Fibroblast of skin of right quadriceps (primary cell): ENCODE results near the gene AHDC1.
"Not testable (repeated sequence)": the region's sequence is repeated elsewhere in the genome, so short reads cannot be mapped to it uniquely, and the experiment has no call there.

Experiments used
- DNase-seq: peaks from one replicate; pipeline ENCODE4 v3.0.0-alpha.2; 2013

Gene AHDC1

DNA sequence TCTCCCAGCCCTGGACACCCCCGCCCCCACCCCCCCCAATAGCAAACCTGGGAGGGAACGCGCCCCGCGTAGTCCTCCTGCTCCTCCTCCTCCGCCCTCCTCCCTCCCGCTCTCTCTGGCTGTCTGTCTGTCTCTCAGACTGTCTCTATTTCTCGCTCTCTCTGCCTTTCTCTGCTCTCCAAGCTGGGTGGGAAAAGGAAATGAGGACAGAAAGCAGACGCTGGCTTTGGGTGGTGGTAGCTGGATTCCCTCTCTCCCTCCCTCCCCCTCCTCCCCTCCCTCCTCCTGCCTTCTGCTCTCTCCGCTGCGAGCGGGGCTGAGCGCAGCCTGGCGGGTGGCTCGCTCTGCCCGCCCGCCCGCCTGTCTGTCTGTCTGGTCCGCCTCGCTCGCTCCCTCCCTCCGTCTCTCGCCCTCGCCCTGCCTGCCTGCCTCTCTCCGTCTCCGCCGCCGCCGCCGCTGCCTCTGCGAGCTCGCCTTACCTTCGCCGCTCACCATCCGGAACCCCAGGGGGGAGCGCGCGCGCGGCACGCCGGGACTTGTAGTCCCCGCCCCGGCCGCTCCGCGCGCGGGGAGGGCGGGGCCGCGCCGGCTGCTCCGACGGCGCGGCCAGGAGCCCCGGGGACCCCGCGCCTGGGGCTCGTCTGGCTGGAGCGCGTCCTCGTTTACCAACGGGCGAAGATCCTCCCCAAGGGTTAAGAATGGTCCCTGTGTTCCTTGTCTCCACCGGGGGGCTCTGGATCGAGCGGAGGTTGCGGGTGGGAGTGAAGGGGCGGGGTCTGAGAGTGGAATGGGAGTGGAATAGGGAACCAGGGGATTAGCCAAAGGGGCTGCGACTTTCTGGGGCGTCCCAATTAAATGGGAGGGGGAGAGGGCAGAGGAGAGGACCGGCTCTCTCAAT lies at the start of gene AHDC1:
AHDC1 (minus strand) TSS at position 464 of the 898 bp plus-strand sequence. CDS start 52,029 bp downstream, outside the sequence.
- peak; percentile 91 for DNase-seq

GRCh38 chr1:27652111-27652864 lies 48.3 kb upstream of the AHDC1 start:
- no peak for DNase-seq

- peak; percentile 81 for DNase-seq
These were observed 46.7 kb upstream of the AHDC1 start for GRCh38 chr1:27650539-27651175.

GRCh38 chr1:27650171-27650538 lies 46.2 kb upstream of the AHDC1 start:
- DNase-seq: no peak

- no peak for DNase-seq
These were observed 45.3 kb upstream of the AHDC1 start for GRCh38 chr1:27649306-27649635.

- DNase-seq: no peak
These were observed 44.8 kb upstream of the AHDC1 start for GRCh38 chr1:27648602-27649305.

DNA sequence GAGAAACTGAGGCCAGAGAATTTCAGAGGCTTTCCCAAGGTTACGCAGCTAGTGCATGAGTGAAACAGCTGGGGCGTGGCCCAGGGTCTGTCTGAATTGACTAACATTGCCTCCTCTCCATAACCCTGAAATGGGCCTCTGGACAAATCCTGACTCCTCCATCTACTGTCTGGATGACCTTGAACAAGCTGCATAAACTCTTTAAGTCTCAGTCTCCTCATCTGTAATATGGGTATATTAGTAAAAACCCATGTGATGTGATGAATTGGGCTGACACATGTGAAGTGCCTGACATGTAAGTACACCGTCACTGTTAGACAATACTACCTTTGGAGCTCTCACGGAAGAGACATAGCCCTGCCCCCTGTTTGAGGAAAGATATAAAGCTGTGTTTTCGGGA lies 43.4 kb upstream of the AHDC1 start:
- no peak for DNase-seq

DNA sequence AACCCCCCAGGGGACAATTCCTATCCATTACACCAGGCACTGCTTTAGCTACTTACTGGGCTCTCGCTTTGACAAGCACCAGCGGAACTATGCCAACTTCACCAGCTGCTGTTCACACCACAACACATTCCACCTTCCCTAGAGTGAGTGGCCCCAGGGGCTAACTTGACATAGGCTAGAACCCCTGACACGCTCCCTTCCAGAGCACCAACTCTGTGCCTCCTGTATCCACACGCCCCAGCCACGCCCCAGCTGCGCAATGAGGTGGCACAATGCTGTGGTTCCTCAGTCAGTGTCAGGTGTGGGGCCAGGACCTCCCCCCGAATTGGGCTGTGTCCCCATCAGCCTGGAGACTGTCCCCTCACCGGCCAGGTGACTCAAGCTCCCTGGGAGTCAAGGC lies 42.7 kb upstream of the AHDC1 start:
- no peak for DNase-seq

DNA sequence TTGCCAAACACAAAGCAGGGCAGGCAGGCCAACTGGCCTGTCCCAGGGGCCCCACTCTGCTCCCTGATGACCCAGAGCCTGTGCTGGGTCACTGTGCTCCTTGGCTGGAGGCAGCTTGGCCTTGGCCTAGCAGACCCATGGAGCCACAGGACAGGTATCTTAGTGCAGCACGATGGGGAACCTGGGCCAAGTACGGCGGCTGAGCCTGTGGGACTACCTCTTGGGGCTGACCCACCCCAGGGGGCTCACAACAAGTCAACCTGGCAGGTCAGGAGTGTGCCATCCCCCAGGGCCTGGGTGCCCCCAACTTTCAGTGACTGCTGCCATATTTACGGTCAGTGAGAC lies 41.1 kb upstream of the AHDC1 start:
- DNase-seq: no peak

DNA sequence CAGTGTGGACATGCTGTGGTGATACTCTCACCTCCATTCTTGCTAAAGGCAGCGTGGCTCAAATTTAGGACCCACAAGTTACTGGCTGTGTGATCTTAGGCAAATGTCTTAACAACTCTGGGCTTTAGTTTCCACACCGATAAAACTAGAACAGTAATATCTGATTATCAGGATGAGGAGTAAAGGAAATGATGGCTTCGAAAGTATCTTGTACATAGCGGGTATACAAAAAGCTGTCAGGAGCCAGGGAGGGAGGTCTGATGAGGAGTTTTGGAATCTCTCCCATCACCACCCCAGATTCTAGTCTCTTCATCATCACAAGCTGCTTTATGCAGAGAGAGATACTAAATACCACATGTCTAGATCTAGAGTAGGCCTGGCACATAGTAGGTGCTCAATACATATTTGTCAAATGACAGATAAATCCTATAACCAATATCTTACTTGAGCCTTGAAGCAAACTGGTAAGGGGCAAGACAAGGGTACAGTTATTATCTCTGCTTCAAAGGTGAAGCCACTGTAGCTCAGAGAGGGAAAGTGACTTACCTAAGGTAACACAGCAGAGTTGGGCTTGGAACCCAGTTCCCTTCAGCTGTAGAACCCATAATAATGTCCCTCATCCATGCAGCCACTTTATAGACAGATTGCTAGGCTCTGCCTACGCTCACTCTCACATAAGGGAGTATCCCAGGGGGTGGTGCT lies 40.6 kb upstream of the AHDC1 start:
- no peak for DNase-seq

- DNase-seq: peak; percentile 46
These were observed 39.8 kb upstream of the AHDC1 start for GRCh38 chr1:27643600-27644368.

DNA sequence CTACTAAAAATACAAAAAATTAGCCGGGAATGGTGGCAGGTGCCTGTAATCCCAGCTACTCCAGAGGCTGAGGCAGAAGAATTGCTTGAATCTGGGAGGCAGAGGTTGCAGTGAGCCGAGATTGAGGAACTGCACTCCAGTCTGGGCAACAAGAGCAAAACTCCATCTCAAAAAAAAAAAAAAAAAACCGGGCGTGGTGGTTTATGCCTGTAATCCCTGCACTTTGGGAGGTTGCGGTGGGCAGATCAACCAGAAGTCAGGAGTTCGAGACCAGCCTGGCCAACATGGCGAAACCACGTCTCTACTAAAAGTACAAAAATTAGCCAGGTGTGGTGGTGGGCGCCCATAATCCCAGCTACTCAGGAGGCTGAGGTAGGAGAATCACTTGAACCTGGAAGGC lies 36.6 kb upstream of the AHDC1 start:
- DNase-seq: not testable (repeated sequence)

- DNase-seq: no peak
These were observed 34.9 kb upstream of the AHDC1 start for GRCh38 chr1:27638805-27639204.

- DNase-seq: no peak
These were observed 34.2 kb upstream of the AHDC1 start for GRCh38 chr1:27638047-27638734.

- DNase-seq: no peak
These were observed 31.6 kb upstream of the AHDC1 start for GRCh38 chr1:27635396-27636142.

- no peak for DNase-seq
These were observed 31.0 kb upstream of the AHDC1 start, which contains the start of gene FGR for GRCh38 chr1:27634985-27635367. FGR (minus strand) TSS chr1:27635185; CDS start chr1:27623916, 11,269 bp downstream.

GRCh38 chr1:27634177-27634984 lies 30.4 kb upstream of the AHDC1 start:
- DNase-seq: no peak

DNA sequence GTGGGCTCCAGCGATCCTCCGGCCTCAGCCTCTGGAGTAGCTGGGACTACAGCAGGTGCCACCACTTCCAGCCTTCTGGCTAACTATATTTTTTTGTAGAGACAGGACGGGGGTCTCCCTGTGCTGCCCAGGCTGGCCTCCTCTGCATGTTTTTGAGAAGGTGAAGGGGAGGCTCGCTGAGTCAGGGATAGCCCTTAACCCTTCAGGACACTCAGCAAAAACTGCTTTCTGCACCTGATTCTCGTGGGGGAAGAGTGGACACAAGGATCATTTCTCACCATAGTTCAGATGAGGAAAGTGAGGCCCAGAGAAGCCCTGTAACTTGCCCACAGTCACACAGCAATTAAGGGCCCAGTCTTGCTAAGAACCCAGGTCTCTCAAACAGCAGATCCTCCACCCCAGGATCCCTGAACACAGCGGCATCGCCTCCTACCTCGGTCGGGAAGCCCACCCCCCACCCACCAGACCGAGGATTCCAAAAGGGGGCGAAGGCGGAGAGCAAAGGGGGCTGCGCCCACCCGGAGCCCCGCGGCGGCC lies 29.8 kb upstream of the AHDC1 start:
- DNase-seq: no peak

DNA sequence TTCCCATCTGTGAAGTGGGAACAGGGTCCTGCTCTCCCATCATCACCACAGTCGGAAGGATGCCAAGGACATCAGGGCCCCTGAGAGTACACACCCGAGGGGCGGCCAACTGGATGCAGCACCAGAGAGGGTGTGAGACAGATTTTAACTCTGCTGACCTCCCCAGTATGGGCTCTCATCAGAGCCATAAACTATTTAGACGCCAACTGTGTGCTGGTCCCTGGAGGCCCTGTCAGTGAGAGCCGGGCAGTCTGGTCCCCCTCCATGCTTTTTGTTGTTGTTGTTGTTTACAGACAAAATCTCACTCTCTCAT lies 29.3 kb upstream of the AHDC1 start:
- DNase-seq: no peak
